GM13976 (cell line): ENCODE measurements around the gene AP3S2.

ENCODE experiments used
- DNase-seq: peaks from one replicate; pipeline ENCODE4 v3.0.0; 2012; ENCODE audit warnings: low spot score
- CTCF ChIP-seq: IDR thresholded peaks from 2 replicates; pipeline ENCODE4 v1.5.1; 2012; ENCODE audit warnings: borderline replicate concordance, mild to moderate bottlenecking; ENCODE audit not compliant: insufficient read depth; ENCODE audit errors: extremely low read depth, missing control alignments, control extremely low read depth
- in situ Hi-C: fragments of 300-500 bp; cut with MboI; formaldehyde crosslinking; loops from one replicate; pipeline ENCODE4 v1.12.0; 2022; ENCODE audit warnings: low sequenced_read_pairs, mixed read lengths, inconsistent platforms; ENCODE audit not compliant: unreplicated experiment

The AP3S2 gene

GRCh38 chr15:89824607-89824867, 69.3 kb downstream of the AP3S2 start:
- DNase-seq, result no peak
- in situ Hi-C loops, result no loop called here
- no peak for TF ChIP-seq CTCF

- in situ Hi-C loops, result no loop called here
- no peak for TF ChIP-seq CTCF
- no peak for DNase-seq
These were observed 69.8 kb downstream of the AP3S2 start for GRCh38 chr15:89823836-89824606.

GRCh38 chr15:89822951-89823711, 70.7 kb downstream of the AP3S2 start:
- TF ChIP-seq CTCF, result no peak
- in situ Hi-C loops, result no loop called here
- no peak for DNase-seq

- no peak for DNase-seq
- no peak for TF ChIP-seq CTCF
- in situ Hi-C loops, result no loop called here
These were observed 71.2 kb downstream of the AP3S2 start for GRCh38 chr15:89822611-89822950.

- DNase-seq, result peak; percentile 37
- in situ Hi-C loops, result no loop called here
- no peak for TF ChIP-seq CTCF
These were observed 71.8 kb downstream of the AP3S2 start for GRCh38 chr15:89822026-89822425.

GRCh38 chr15:89820666-89821611, 72.9 kb downstream of the AP3S2 start:
- DNase-seq, result no peak
- no peak for TF ChIP-seq CTCF
- in situ Hi-C loops, result no loop called here
